T-helper 1 cell (primary cell): ENCODE measurements around the gene MAP7D3.
"Not testable (repeated sequence)": the region's sequence is repeated elsewhere in the genome, so short reads cannot be mapped to it uniquely, and the experiment has no call there.

ENCODE experiments used
- DNase-seq, 5 donors: peaks; one replicate each; pipeline ENCODE4 v3.0.0-alpha.2; 2012 to 2020

MAP7D3 gene

DNA sequence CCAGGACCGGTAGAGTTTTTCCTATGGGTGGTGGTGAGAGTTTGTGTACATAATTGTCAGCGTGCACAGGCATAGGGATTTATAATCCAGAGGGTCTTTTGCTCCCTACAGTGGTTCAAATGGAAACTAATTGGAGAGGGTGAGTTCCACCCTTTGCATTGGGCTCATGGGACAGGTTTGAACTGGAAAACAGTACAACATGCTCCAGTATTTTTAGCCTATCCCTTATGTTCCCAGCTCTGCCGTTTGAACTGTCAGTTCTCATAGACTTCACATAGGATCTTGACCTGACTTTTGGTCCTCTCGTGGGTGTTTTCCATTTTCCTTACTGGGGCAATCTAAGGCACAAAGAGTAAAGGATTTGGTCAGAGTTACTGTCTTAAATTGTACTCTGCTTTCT lies 72.1 kb downstream of the MAP7D3 start:
- DNase-seq: no peak

- no peak for DNase-seq
Measured at GRCh38 chrX:136176399-136176825, 74.8 kb downstream of the MAP7D3 start.

DNA sequence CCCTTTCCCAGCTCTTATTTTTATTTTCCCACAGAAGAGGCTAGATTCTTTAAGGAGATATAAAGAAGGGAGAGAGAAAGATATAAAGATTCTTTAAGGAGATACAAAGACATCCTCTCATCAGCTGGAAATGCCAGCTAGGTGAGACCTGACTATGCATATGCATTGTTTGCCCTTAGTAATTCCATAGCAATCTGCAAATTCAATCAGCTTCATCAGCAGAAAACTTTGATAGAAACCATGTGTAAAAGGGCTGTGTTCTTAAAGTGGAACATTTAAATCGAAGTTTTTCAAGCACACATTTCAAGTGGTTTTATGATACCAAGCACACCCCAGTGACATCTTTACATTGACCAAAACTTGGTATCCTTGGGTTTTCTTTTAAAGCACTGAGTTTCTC lies 79.8 kb downstream of the MAP7D3 start:
- no peak for DNase-seq

GRCh38 chrX:136170139-136170800 lies 80.9 kb downstream of the MAP7D3 start:
- DNase-seq: no peak

GRCh38 chrX:136168929-136169735 lies 82.1 kb downstream of the MAP7D3 start:
- DNase-seq: no peak

DNA sequence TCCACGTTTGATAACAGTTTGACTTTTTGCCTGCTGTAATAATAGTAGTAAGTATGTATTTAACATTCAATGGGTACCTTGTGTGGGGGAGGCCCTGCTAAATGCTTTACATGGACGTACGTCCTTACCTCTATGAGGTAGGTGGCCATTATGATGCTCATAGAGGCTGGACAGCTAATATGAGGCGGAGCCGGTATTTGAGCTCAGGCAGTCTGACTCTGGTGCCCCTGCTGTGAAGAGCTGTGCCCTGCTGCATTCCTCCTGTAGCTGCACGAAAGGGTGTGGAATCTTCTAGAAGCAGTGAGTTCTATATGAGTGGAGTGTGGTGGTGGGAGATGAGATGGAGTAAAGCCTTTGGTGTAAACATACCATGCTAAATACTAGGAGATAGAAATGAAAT lies 83.2 kb downstream of the MAP7D3 start:
- DNase-seq: not testable (repeated sequence)

GRCh38 chrX:136166221-136166855 lies 84.9 kb downstream of the MAP7D3 start:
- DNase-seq: peak in 1 of 5 donors; percentile 5

GRCh38 chrX:136165406-136165805 lies 85.8 kb downstream of the MAP7D3 start:
- DNase-seq: no peak

DNA sequence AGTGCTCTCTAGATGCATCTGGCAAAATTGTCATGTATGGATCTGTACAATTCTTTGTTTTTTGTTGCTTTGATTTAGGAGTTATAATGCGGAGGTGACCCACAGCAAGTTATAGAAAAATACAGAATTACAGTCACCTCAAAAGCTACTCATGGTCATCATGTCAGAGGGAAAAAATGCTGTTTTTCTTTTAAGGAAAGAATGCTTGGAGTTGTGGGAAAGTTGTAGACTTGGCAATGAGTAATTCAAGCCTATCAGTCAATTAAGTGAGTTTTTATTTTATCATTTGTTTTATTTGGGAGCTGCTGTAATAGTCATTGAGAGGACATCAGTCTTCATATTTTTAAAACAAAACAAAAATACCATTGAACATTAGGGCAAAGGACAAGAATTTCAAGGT lies 87.5 kb downstream of the MAP7D3 start:
- no peak for DNase-seq
